Measurements from ENCODE around the gene ITGA7.
"Not testable (repeated sequence)": the region's sequence is repeated elsewhere in the genome, so short reads cannot be mapped to it uniquely, and the experiment has no call there.

ITGA7 gene

DNA sequence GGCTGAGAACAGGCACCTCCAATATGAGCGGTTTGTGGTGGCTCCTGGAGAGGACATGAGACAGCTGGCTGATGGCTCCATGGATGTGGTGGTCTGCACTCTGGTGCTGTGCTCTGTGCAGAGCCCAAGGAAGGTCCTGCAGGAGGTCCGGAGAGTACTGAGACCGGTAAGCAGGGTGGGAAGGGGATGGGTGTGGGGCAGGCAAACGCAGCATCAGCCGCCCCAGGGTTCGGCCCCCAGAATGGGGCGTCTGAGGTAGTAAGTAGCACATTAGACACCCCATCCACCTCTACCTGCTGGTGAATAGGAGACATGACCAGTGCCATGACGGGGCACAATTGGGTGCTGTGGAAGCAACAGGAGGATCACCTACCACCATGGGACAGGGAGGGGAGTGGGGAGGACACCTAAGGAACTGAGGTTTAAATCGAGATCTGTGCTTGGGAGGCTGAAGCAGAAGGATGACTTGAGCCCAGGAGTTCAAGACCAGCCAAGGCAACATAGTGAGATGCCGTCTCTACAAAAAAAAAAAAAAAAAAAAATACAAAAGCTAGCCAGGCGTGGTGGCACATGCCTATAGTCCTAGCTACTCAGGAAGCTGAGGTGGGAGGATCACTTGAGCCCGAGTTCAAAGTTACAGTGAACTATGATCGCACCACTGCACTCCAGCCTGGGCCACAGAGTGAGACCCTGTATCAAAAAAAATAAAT lies 25.5 kb downstream of the ITGA7 start:
- DNase-seq (ENCODE audit: low read depth in 2 of 2), result no peak

DNA sequence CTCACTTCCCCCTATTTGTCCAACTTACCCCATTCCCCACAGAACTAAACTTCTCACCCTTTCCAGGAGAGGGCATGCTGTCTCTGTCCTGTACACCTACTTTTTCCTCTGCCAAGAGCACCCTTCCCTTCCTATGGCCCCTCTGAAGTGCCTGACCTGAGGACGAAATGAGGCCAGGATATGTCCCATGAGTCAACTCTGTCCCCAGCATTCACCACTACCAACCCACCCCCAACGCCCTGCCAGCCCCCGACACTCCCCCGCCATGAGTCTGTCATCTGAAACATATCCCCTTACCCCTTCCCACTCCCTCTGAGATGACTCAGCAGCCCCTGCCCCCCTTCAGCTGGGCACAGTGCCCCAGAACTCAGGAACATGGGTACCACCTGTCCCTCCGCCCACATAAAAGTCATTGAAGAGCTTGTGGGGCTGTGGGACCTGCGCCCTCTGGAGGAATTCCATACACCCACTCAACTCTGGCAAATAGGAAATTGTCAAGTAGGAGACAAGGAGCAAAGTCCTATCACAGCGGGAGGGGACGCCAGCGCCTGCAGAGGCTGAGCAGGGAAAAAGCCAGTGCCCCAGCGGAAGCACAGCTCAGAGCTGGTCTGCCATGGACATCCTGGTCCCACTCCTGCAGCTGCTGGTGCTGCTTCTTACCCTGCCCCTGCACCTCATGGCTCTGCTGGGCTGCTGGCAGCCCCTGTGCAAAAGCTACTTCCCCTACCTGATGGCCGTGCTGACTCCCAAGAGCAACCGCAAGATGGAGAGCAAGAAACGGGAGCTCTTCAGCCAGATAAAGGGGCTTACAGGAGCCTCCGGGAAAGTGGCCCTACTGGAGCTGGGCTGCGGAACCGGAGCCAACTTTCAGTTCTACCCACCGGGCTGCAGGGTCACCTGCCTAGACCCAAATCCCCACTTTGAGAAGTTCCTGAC lies 26.3 kb downstream of the ITGA7 start:
- DNase-seq (ENCODE audit: low read depth in 2 of 2), result peak in 1 of 2 donors; percentile 9

GRCh38 chr12:55679691-55680090 lies 28.0 kb downstream of the ITGA7 start:
- DNase-seq (ENCODE audit: low read depth in 2 of 2), result no peak

DNA sequence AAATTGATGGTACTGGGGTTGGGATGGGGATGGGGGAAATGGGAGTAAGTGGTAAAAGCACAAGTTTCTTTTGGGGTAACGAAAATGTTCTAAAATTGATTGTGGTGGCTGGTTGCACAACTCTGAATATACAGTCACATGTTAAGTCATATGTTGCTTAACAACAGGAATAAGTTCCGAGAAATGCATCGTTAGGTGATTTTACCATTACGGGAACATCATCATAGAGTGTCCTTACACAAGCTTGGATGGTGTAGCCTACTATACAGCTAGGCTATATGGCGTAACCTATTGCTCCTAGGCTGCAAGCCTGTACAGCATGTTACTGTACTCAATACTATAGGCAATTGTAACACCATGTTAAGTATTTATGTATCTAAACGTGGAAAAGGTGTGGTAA lies 31.0 kb downstream of the ITGA7 start:
- DNase-seq (ENCODE audit: low read depth in 2 of 2), result no peak

GRCh38 chr12:55675666-55676065 lies 32.0 kb downstream of the ITGA7 start:
- DNase-seq (ENCODE audit: low read depth in 2 of 2), result no peak

GRCh38 chr12:55673638-55674037 lies 34.1 kb downstream of the ITGA7 start:
- DNase-seq (ENCODE audit: low read depth in 2 of 2), result no peak

GRCh38 chr12:55671746-55672145 lies 36.0 kb downstream of the ITGA7 start:
- DNase-seq (ENCODE audit: low read depth in 2 of 2), result no peak

DNA sequence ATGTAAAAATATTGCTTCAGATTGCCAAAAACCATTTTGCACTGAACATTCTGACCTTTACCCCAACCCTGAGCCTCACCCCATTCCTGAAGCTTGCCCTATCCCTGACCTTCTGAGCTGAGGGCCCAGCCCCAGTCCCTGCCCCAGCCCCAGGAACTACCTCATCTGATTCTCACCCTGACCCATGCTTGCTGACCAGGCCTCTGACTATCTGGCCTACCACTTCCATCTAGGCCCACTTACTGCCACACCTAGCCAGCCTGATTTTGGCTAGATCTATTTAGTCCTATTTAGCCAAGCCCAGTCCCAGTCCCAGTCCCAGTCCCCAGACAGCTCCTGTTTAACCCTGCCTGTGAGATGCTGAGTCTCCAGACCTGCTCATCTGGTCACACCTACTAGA lies 37.4 kb downstream of the ITGA7 start:
- no peak for DNase-seq (ENCODE audit: low read depth in 2 of 2)

DNA sequence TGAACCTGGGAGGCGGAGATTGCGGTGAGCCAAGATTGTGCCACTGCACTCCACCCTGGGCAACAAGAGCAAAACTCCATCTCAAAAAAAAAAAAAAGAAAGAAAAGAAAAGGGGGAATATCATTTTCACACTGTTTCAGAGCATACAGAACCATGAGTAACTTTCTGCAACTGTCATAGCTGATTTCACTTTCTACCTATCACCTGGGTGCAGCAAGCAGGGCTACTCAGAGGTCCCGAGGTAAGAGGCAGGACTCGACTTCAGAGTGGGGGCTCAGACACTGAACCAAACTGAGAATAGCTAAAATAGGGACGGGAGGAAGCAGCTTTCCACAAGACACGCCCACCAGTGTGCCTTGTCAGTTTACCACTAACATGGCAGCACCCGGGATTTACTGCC lies 41.2 kb downstream of the ITGA7 start:
- DNase-seq (ENCODE audit: low read depth in 2 of 2), result no peak

- no peak for DNase-seq (ENCODE audit: low read depth in 2 of 2)
Measured at GRCh38 chr12:55664826-55665225, 42.9 kb downstream of the ITGA7 start.

DNA sequence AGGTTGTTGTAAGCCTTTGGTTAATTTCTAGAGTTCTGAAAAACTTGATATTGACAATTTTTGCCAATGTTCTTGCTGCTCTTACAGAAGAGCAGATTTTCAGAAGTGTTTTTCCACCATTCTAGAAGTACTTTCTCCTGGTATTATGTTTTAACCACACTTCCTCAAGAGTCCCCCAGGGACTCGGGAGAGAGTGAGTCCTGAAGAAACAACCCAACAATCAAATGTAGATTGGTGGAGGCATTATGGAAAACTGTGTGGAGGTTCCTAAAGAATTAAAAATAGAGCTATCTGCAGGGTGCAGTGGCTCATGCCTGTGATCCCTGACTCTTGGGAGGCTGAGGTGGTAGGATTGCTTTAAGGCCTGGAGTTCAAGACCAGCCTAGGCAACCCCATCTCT lies 44.3 kb downstream of the ITGA7 start:
- DNase-seq (ENCODE audit: low read depth in 2 of 2), result no peak

DNA sequence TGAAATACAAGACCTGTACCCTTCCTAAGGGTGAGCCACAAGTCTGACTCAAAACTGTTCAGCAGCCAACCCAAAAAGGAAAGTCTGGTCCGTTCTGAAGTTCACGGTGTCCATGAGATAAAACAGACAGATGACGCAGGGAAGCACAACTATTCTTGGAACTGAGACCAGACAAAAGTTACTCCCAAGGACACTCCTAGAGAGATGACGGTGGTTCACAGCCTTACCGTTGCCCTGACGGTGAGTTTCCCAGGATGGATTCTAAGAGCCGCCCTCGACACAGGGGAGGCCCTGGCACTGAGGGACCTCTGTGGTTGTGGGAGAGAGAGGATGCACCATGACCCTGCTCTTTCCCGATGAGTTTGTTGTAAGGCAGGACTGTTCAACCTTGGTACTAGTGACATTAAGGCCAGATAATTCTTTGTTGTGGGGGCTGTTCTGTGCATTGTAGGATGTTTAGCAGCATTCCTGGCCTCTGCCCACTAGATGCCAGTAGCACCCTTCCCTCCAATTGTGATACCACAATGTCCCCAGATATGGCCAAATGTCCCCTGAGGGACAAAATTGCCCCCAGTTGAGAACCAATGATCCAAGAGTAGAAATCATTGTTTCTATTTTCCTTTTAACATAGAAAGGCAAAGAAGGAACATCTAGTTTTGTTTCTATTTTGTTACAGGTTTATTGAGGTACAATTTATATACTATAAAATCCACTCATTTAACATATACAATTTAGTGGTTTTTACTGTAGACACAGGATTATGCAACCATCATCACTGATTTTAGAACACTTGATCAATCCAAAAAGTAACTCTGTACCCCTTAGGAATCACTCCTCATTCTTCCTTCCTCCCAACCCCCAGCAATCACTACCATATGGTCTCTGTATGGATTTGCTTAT lies 48.0 kb downstream of the ITGA7 start:
- no peak for DNase-seq (ENCODE audit: low read depth in 2 of 2)

GRCh38 chr12:55658635-55659391 lies 48.9 kb downstream of the ITGA7 start:
- no peak for DNase-seq (ENCODE audit: low read depth in 2 of 2)

DNA sequence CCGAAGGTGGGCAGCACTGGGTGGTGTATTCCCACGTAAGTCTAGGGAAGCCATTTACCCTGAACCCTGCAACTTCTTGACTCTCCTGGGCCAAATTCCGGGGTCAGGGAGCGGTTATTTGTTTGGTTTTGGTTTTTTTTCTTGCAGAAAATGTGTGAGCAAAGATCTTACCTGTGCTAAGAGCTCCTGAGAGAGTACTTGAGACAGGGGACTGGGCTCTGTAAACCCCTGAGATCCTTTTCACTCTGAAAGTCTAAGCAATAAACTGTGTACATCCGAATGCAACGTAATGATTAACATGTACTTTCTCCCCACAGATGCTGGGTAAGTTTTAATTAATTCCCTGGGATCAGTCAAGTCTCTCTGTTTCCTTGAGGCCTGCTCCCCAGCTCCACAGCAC lies 49.5 kb downstream of the ITGA7 start:
- no peak for DNase-seq (ENCODE audit: low read depth in 2 of 2)

DNA sequence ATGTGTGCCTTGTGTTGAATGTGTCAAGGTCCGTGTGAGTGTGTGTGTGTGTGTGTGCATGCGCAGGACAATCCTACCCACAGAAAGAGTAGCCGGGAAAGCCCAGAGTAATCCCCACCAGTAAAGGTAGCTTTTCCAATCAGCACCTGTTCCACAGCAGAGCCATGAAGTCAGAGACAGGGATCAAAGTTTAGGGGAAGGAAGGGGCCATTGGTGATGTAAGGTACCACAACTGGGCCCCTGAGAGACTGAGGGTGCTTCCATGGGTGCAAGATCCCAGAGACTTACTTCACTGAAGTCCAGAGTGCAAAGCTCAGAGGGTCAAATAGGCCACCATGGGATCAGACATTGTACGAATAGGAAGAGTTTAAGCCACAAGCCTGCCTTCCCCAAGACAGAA lies 50.5 kb downstream of the ITGA7 start:
- no peak for DNase-seq (ENCODE audit: low read depth in 2 of 2)

GRCh38 chr12:55654511-55655214 lies 53.0 kb downstream of the ITGA7 start:
- no peak for DNase-seq (ENCODE audit: low read depth in 2 of 2)

GRCh38 chr12:55653031-55653430 lies 54.7 kb downstream of the ITGA7 start:
- DNase-seq (ENCODE audit: low read depth in 2 of 2), result peak in 1 of 2 donors; percentile 30

DNA sequence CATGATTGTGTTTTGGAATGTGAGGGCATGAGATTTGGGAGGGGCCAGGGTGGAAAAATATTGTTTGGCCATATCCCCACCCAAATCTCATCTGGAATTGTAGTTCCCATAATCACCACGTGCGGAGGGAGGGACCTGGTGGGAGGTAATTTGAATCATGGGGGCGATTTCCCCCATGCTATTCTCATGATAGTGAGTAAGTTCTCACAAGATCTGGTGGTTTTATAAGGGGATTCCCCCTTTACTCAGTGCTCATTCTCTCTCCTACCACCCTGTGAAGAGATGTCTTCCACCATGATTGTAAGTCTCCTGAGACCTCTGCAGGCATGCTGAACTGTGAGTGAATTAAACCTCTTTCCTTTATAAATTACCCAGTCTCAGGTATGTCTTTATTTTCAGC lies 55.4 kb downstream of the ITGA7 start:
- DNase-seq (ENCODE audit: low read depth in 2 of 2), result no peak

- no peak for DNase-seq (ENCODE audit: low read depth in 2 of 2)
Measured at GRCh38 chr12:55651299-55651683, 56.4 kb downstream of the ITGA7 start.

DNA sequence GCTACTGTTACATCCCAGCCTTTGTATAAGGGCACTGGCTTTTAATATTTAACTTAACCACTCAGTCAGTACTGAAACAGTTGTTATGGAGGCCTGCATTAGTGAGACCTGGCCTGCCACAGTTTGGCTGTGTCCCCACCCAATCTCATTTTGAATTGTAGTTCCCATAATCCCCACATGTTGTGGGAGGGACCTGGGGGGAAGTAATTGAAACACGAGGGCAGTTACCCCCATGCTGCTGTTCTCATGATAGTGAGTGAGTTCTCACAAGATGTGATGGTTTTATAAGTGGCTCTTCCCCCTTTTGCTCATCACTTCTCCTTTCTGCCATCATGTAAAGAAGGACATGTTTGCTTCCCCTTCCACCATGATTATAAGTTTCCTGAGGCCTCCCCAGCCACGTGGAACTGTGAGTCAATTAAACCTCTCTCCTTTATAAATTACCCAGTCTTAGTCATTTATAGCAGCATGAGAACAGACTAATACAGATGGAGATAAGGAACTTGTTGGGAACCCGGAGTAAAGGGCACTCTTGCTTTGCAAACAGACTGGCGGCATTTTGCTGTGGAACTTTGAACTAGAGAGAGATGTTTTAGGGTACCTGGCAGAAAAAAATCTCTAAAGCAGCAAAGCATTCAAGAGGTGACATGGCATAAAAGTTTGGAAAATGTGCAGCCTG lies 56.9 kb downstream of the ITGA7 start:
- not testable (repeated sequence) for DNase-seq (ENCODE audit: low read depth in 2 of 2)
